Progenitor cell of endocrine pancreas (in vitro differentiated cells): Measurements from ENCODE around the gene NT5M. TPM values are rescaled to one million over a fixed set of nuclear protein-coding genes. Genes with fewer than 3 reads are reported as not detected.

ENCODE experiments used
- DNase-seq: peaks from one replicate; pipeline ENCODE4 v3.0.0; 2021; ENCODE audit warnings: low spot score; ENCODE audit not compliant: unreplicated experiment
- H3K27ac Mint-ChIP-seq: 2 replicates; pipeline ENCODE4 v1.8.0; 2021; ENCODE audit warnings: mild to moderate bottlenecking, moderate library complexity, mixed read lengths
- H3K27me3 Mint-ChIP-seq: 2 replicates; pipeline ENCODE4 v1.8.0; 2021; ENCODE audit warnings: mixed read lengths
- H3K36me3 Mint-ChIP-seq: 2 replicates; pipeline ENCODE4 v1.8.0; 2022; ENCODE audit warnings: mixed read lengths; ENCODE audit not compliant: insufficient read depth
- H3K4me1 Mint-ChIP-seq: 2 replicates; pipeline ENCODE4 v1.8.0; 2021; ENCODE audit warnings: low read depth, mixed read lengths
- H3K4me3 Mint-ChIP-seq: 2 replicates; pipeline ENCODE4 v1.8.0; 2021; ENCODE audit warnings: low read depth, mild to moderate bottlenecking, moderate library complexity, mixed read lengths
- H3K9me3 Mint-ChIP-seq: 2 replicates; pipeline ENCODE4 v1.8.0; 2021; ENCODE audit warnings: low read depth, mixed read lengths
- total RNA-seq: library from RNA; stranded (reverse); gene quantifications from 2 replicates; pipeline ENCODE4 v1.2.1, GENCODE V29; 2021
- TF ChIP-seq, protein P1 (sequence below): fragments of 200-600 bp; sonication (generic); IDR thresholded peaks from one replicate; pipeline ENCODE4 v1.5.0; 2021; ENCODE audit warnings: antibody characterized with exemption, mild to moderate bottlenecking; ENCODE audit not compliant: unreplicated experiment

NT5M gene
- total RNA-seq, 1 donor from 2014 or later = 2.4 TPM

- DNase-seq = no peak
- Mint-ChIP-seq H3K27me3 (no peaks in the 10 kb centered on the region), H3K27ac (no peak overlapping the region), H3K4me1 (peaks cover 10% of the 10 kb centered on the region), H3K36me3 (no peaks in the 10 kb centered on the region), H3K4me3 (no peak overlapping the region), H3K9me3 (peaks cover 2% of the 10 kb centered on the region)
- TF ChIP-seq, protein P1, sequence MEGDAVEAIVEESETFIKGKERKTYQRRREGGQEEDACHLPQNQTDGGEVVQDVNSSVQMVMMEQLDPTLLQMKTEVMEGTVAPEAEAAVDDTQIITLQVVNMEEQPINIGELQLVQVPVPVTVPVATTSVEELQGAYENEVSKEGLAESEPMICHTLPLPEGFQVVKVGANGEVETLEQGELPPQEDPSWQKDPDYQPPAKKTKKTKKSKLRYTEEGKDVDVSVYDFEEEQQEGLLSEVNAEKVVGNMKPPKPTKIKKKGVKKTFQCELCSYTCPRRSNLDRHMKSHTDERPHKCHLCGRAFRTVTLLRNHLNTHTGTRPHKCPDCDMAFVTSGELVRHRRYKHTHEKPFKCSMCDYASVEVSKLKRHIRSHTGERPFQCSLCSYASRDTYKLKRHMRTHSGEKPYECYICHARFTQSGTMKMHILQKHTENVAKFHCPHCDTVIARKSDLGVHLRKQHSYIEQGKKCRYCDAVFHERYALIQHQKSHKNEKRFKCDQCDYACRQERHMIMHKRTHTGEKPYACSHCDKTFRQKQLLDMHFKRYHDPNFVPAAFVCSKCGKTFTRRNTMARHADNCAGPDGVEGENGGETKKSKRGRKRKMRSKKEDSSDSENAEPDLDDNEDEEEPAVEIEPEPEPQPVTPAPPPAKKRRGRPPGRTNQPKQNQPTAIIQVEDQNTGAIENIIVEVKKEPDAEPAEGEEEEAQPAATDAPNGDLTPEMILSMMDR = no peak
Measured at GRCh38 chr17:17341452-17341851, 38.3 kb downstream of the NT5M start.

GRCh38 chr17:17342242-17342945 is 39.2 kb downstream of the NT5M start:
- TF ChIP-seq, protein P1 = no peak
- H3K4me1 Mint-ChIP-seq = peaks cover 10% of the 10 kb centered on the region
- DNase-seq = no peak
- H3K36me3 Mint-ChIP-seq = no peaks in the 10 kb centered on the region
- H3K27me3 Mint-ChIP-seq = no peaks in the 10 kb centered on the region
- peaks cover 2% of the 10 kb centered on the region for H3K9me3 Mint-ChIP-seq
- no peak overlapping the region for H3K27ac Mint-ChIP-seq
- H3K4me3 Mint-ChIP-seq = no peak overlapping the region

GRCh38 chr17:17343160-17343735 is 40.1 kb downstream of the NT5M start:
- no peak for DNase-seq
- Mint-ChIP-seq H3K9me3 (peaks cover 2% of the 10 kb centered on the region), H3K4me1 (peaks cover 10% of the 10 kb centered on the region), H3K4me3 (no peak overlapping the region), H3K27ac (no peak overlapping the region), H3K36me3 (no peaks in the 10 kb centered on the region), H3K27me3 (no peaks in the 10 kb centered on the region)
- TF ChIP-seq, protein P1 = no peak

- no peak for DNase-seq
- Mint-ChIP-seq H3K27me3 (no peaks in the 10 kb centered on the region), H3K4me3 (no peak overlapping the region), H3K4me1 (peaks cover 10% of the 10 kb centered on the region), H3K27ac (no peak overlapping the region), H3K9me3 (peaks cover 2% of the 10 kb centered on the region), H3K36me3 (no peaks in the 10 kb centered on the region)
- TF ChIP-seq, protein P1 = no peak
Measured at GRCh38 chr17:17343896-17344506, 40.8 kb downstream of the NT5M start.

DNA sequence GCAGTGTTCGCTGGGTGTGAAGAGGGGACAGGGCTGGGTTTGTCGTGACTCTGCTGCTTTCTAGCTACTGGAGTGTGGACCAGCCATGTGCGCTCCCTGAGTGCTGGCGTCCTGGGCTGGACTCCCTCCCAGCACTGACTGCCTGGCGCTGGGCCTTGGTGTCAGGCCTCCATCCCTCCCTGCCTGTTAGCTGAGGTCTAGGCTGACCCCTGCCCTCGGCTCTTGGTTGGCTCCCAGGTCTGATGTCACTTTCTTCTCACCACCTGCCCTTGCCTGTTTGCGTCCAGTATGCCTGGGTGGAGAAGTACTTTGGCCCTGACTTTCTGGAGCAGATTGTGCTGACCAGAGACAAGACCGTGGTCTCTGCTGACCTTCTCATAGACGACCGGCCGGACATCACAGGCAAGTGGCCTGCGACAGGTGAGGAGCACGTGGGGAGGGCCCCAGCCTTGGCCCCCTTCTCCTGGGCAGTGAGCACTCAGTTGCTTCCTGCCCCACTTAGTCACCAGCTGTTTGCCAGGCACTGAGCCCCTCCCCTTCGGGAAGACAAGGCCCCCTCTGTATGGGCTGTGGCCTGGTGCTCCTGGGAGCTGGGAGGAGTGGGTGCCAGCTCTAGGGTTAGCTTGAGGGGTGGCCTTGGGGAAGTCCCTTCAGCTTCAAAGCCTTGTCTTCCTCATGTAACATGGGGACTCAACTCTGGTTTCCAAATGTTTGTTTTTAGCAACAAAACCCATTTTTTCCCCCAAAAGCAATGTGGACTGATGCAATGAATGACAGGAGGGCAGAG is 41.5 kb downstream of the NT5M start:
- no peak for DNase-seq
- Mint-ChIP-seq H3K4me1 (peaks cover 10% of the 10 kb centered on the region), H3K9me3 (no peaks in the 10 kb centered on the region)

More for the DNA sequence above, 41.5 kb downstream of the NT5M start:
- no peak overlapping the region for H3K4me3 Mint-ChIP-seq
- no peak overlapping the region for H3K27ac Mint-ChIP-seq
- no peaks in the 10 kb centered on the region for H3K36me3 Mint-ChIP-seq
- TF ChIP-seq, protein P1 = no peak
- H3K27me3 Mint-ChIP-seq = no peaks in the 10 kb centered on the region
